Natural killer cell (primary cell): ENCODE measurements around the gene DHRS4. TPM values are rescaled to one million over a fixed set of nuclear protein-coding genes. Genes with fewer than 3 reads are reported as not detected.
A peak's percentile ranks its signal among the peaks of the same experiment; 100 is the strongest.
"Not testable (repeated sequence)": the region's sequence is repeated elsewhere in the genome, so short reads cannot be mapped to it uniquely, and the experiment has no call there.

Source experiments
- ATAC-seq, 3 donors: fragments of 150-1000 bp in 2 of 3; fragments of 200-7000 bp in 1 of 3; cut with Tn5 transposase; 1 replicate in 1 of 3; 2 replicates in 2 of 3; pipeline ENCODE4 v1.10.0; 2021; ENCODE audit warnings: mild to moderate bottlenecking in 2 of 3, moderate library complexity in 2 of 3
- DNase-seq, 2 donors: peaks; one replicate each; pipeline versions ENCODE4 v3.0.0 to v3.0.0-alpha.2; 2013 to 2021; ENCODE audit warnings: mixed read lengths in 1 of 2
- H3K27ac ChIP-seq: one replicate; pipeline ENCODE4 v1.5.1; 2013; ENCODE audit warnings: mild to moderate bottlenecking, low read length
- H3K27me3 ChIP-seq: one replicate; pipeline ENCODE4 v1.6.1; 2013; ENCODE audit warnings: low read length; ENCODE audit not compliant: control insufficient read depth, insufficient read depth
- H3K36me3 ChIP-seq: one replicate; pipeline ENCODE4 v1.6.1; 2013; ENCODE audit warnings: low read length; ENCODE audit not compliant: control insufficient read depth, insufficient read depth
- H3K4me1 ChIP-seq: one replicate; pipeline ENCODE4 v1.6.1; 2013; ENCODE audit warnings: low read length; ENCODE audit not compliant: control insufficient read depth, insufficient read depth
- H3K4me3 ChIP-seq: one replicate; pipeline ENCODE4 v1.5.1; 2013; ENCODE audit warnings: low read length
- H3K9me3 ChIP-seq: one replicate; pipeline ENCODE4 v1.6.1; 2013; ENCODE audit warnings: low read length; ENCODE audit not compliant: control insufficient read depth, insufficient read depth
- H3K27ac Mint-ChIP-seq, 2 donors: one replicate each; pipeline ENCODE4 v1.8.0; 2022; ENCODE audit warnings: mild to moderate bottlenecking in 2 of 2, mixed read lengths in 2 of 2, moderate library complexity in 1 of 2
- H3K27me3 Mint-ChIP-seq, 2 donors: one replicate each; pipeline ENCODE4 v1.8.0; 2022; ENCODE audit warnings: low read depth in 2 of 2, mixed read lengths in 2 of 2
- H3K36me3 Mint-ChIP-seq: one replicate; pipeline ENCODE4 v1.8.0; 2022; ENCODE audit warnings: mixed read lengths
- H3K4me1 Mint-ChIP-seq, 2 donors: one replicate each; pipeline ENCODE4 v1.8.0; 2022; ENCODE audit warnings: mixed read lengths in 2 of 2
- H3K4me3 Mint-ChIP-seq: one replicate; pipeline ENCODE4 v1.8.0; 2022; ENCODE audit warnings: mild to moderate bottlenecking, moderate library complexity, mixed read lengths
- H3K9me3 Mint-ChIP-seq, 2 donors: one replicate each; pipeline ENCODE4 v1.8.0; 2022; ENCODE audit warnings: mixed read lengths in 2 of 2
- CTCF ChIP-seq: fragments of 200-600 bp; IDR thresholded peaks from one replicate; pipeline ENCODE4 v1.8.0; 2022; ENCODE audit warnings: antibody characterized with exemption
- whole genome bisulfite sequencing: methylation state at CpG from one replicate; pipeline ENCODE4 v1.1.7; 2013; ENCODE audit warnings: missing lambda C conversion rate; ENCODE audit not compliant: insufficient coverage; 5-methylcytosine and 5-hydroxymethylcytosine counted together
- intact Hi-C: fragments of 100-400 bp; cut with micrococcal nuclease; formaldehyde crosslinking; loops from one replicate; pipeline ENCODE4 v1.14.2; 2022
- total RNA-seq, 4 donors: library from RNA; stranded (reverse); fragments of 120-200 nt in 1 of 4; gene quantifications; one replicate each; pipeline versions ENCODE4 v1.2.3 to v1.2.4, GENCODE V29; 2013 to 2022

DHRS4 gene
- total RNA-seq, 3 donors from 2014 or later (not counting 1 experiment from before 2014, with no cell fraction given), result 7.5 to 10.1 (median 9.9) TPM

GRCh38 chr14:24013654-24014514 lies 60.3 kb downstream of the DHRS4 start:
- H3K27ac ChIP-seq, result no peak overlapping the region
- WGBS, result 22% methylated on average over 10 of the region's 12 CpGs
- DNase-seq (peak; percentile 25 to 87), ATAC-seq (peak; percentile 93 to 98 (median 97))
- H3K27ac Mint-ChIP-seq, result no peak overlapping the region
- H3K9me3 Mint-ChIP-seq, result no peaks in the 10 kb centered on the region
- H3K27me3 ChIP-seq, result no peaks in the 10 kb centered on the region
- no peak overlapping the region for H3K4me3 Mint-ChIP-seq
- H3K27me3 Mint-ChIP-seq, result peaks cover 0 to 4% of the 10 kb centered on the region in 2 donors
- H3K36me3 Mint-ChIP-seq, result no peaks in the 10 kb centered on the region
- H3K4me1 Mint-ChIP-seq, result peaks cover 0 to 5% of the 10 kb centered on the region in 2 donors
- H3K9me3 ChIP-seq, result no peaks in the 10 kb centered on the region
- peak; percentile 89 for TF ChIP-seq CTCF
- no peak overlapping the region for H3K4me3 ChIP-seq
- intact Hi-C loops, result loop anchor here (1.0 kb wide), 2 partner anchors 22 to 94 kb away; no protein-coding TSS in a partner anchor
- peaks cover 5% of the 10 kb centered on the region for H3K4me1 ChIP-seq
- H3K36me3 ChIP-seq, result no peaks in the 10 kb centered on the region

- H3K27ac ChIP-seq, H3K4me1 ChIP-seq, H3K4me1 Mint-ChIP-seq, H3K9me3 ChIP-seq, DNase-seq, H3K27me3 Mint-ChIP-seq, ATAC-seq, H3K4me3 ChIP-seq, H3K9me3 Mint-ChIP-seq, intact Hi-C loops, H3K27ac Mint-ChIP-seq, H3K36me3 Mint-ChIP-seq, H3K4me3 Mint-ChIP-seq, H3K36me3 ChIP-seq, H3K27me3 ChIP-seq: not testable (repeated sequence)
- over 99% methylated on average over 6 of the region's 6 CpGs for WGBS
Observed at GRCh38 chr14:24015745-24016144, 62.2 kb downstream of the DHRS4 start.

Other genes starting within 250 kb of the DHRS4 start
- 10 to 100 TPM in 1 of 3 donors, 1 to 10 TPM in 2; 8.6 to 12.4 (median 9.7) TPM for gene DHRS4L2, start 35.2 kb downstream of the DHRS4 start, total RNA-seq
- 10 to 100 TPM; 17.8 to 28.6 (median 18.6) TPM for gene CARMIL3, start 98.2 kb downstream of the DHRS4 start, total RNA-seq
- gene CPNE6, start 117.8 kb downstream of the DHRS4 start, total RNA-seq, result not detected
- 10 to 100 TPM in 2 of 3 donors, 1 to 10 TPM in 1; 9.8 to 13.8 (median 12.3) TPM for gene PCK2, start 140.5 kb downstream of the DHRS4 start, total RNA-seq
- 10 to 100 TPM; 77.5 to 99.3 (median 96.3) TPM for gene DCAF11, start 161.0 kb downstream of the DHRS4 start, total RNA-seq
- gene NRL, start 161.2 kb downstream of the DHRS4 start, total RNA-seq, result 1 to 10 TPM in 2 of 3 donors, under 1 TPM in 1; 0.78 to 3.3 (median 2.8) TPM
- gene FITM1, start 176.9 kb downstream of the DHRS4 start, total RNA-seq, result 1 to 10 TPM in 2 of 3 donors, under 1 TPM in 1; 0.80 to 2.8 (median 2.3) TPM
- gene PSME1, start 182.4 kb downstream of the DHRS4 start, total RNA-seq, result 100 to 1,000 TPM; 315 to 345 (median 318) TPM
- 10 to 100 TPM in 2 of 3 donors, 1 to 10 TPM in 1; 9.3 to 12.3 (median 12.0) TPM for gene EMC9, start 187.8 kb downstream of the DHRS4 start, total RNA-seq
- gene PSME2, start 192.8 kb downstream of the DHRS4 start, total RNA-seq, result 100 to 1,000 TPM; 193 to 237 (median 234) TPM
- 100 to 1,000 TPM in 2 of 3 donors, 10 to 100 TPM in 1; 96.9 to 134 (median 125) TPM for gene RNF31, start 193.7 kb downstream of the DHRS4 start, total RNA-seq
- 100 to 1,000 TPM; 178 to 348 (median 319) TPM for gene IRF9, start 207.5 kb downstream of the DHRS4 start, total RNA-seq
- gene REC8, start 218.3 kb downstream of the DHRS4 start, total RNA-seq, result 100 to 1,000 TPM in 2 of 3 donors, 10 to 100 TPM in 1; 77.7 to 138 (median 103) TPM
- 10 to 100 TPM; 46.2 to 61.5 (median 51.9) TPM for gene IPO4, start 235.0 kb downstream of the DHRS4 start, total RNA-seq
- gene TM9SF1, start 241.7 kb downstream of the DHRS4 start, total RNA-seq, result 10 to 100 TPM; 15.2 to 32.1 (median 28.7) TPM